ENCODE measurements around the gene PRKAG2. TPM values are rescaled to one million over a fixed set of nuclear protein-coding genes. Genes with fewer than 3 reads are reported as not detected.

Gene PRKAG2
- polyA plus RNA-seq, 1 of the 3 experiments (the other 2 are of a cell fraction), result 51.6 TPM

GRCh38 chr7:151542606-151543130, 334.2 kb downstream of the PRKAG2 start:
- 88% methylated on average over 6 of the region's 6 CpGs for WGBS (ENCODE audit: low lambda C conversion rate)
- no peaks in the 10 kb centered on the region for H3K9me3 ChIP-seq
- no peaks in the 10 kb centered on the region for H3K9me2 ChIP-seq
- no peak overlapping the region for H3K4me2 ChIP-seq
- H2AFZ ChIP-seq (ENCODE audit: low read depth), result no peak overlapping the region
- DNase-seq, result no peak
- no peak overlapping the region for H3K9ac ChIP-seq
- peaks cover 0 to 10% of the 10 kb centered on the region in 2 experiments; a peak in 2 of 4 replicates for H3K4me1 ChIP-seq (ENCODE audit: control insufficient read depth in 1 of 2, insufficient read depth in 2 of 2, low read depth in 1 of 2, low read length in 1 of 2)
- CTCF ChIA-PET, result interaction anchor here (1.3 to 1.7 kb wide), 2 partner anchors 10 to 217 kb away, joined by 3 to 4 read pairs; no protein-coding TSS in a partner anchor
- no peaks in the 10 kb centered on the region for H3F3A ChIP-seq (replicated peaks; ENCODE audit: insufficient read depth)
- H3K4me3 ChIP-seq (ENCODE audit: low read depth in 2 of 2, low read length in 1 of 2), result no peak overlapping the region
- no peaks in the 10 kb centered on the region for H3K36me3 ChIP-seq (replicated peaks in 1 of 2; ENCODE audit: control insufficient read depth in 1 of 2, insufficient read depth in 2 of 2, low read length in 1 of 2)
- H3K27me3 ChIP-seq (ENCODE audit: insufficient read depth), result peaks cover 14% of the 10 kb centered on the region; the same call in 1 of the 2 replicates
- POLR2A ChIA-PET, result no interaction called here
- no peak overlapping the region for H3K27ac ChIP-seq (ENCODE audit: low read depth in 2 of 2, low read length in 1 of 2)
- no peaks in the 10 kb centered on the region for H3K79me2 ChIP-seq (ENCODE audit: insufficient read depth)
- no peaks in the 10 kb centered on the region for H4K20me1 ChIP-seq (ENCODE audit: insufficient read depth)
- TF ChIP-seq SMC3 (IDR thresholded peaks at IDR 0.05; ENCODE audit: low read depth, low read length) (no peak), NFIC (IDR thresholded peaks at IDR 0.05; ENCODE audit: borderline replicate concordance) (no peak), TEAD4 (IDR thresholded peaks at IDR 0.05; ENCODE audit: borderline replicate concordance, insufficient read depth) (no peak), RXRA (IDR thresholded peaks at IDR 0.05; ENCODE audit: borderline replicate concordance, low read depth) (no peak), MEF2A (IDR thresholded peaks at IDR 0.05; ENCODE audit: borderline replicate concordance, low read depth) (no peak), FOXM1 (IDR thresholded peaks at IDR 0.05; ENCODE audit: low read depth) (no peak), RCOR1 (IDR thresholded peaks at IDR 0.05; ENCODE audit: low read length) (no peak), JUND (IDR thresholded peaks at IDR 0.05) (no peak), YY1 (IDR thresholded peaks at IDR 0.05; ENCODE audit: low read depth) (no peak), RFX5 (IDR thresholded peaks at IDR 0.05; ENCODE audit: low read length) (no peak), MXI1 (IDR thresholded peaks at IDR 0.05; ENCODE audit: low read depth, low read length) (no peak), GABPA (IDR thresholded peaks at IDR 0.05; ENCODE audit: low read depth) (no peak), FOXJ3 (CRISPR knock-in tag; IDR thresholded peaks at IDR 0.05) (no peak)
- TF ChIP-seq, protein P1, sequence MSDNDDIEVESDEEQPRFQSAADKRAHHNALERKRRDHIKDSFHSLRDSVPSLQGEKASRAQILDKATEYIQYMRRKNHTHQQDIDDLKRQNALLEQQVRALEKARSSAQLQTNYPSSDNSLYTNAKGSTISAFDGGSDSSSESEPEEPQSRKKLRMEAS (IDR thresholded peaks at IDR 0.05; ENCODE audit: low read depth), result no peak
- TF ChIP-seq, protein P2, sequence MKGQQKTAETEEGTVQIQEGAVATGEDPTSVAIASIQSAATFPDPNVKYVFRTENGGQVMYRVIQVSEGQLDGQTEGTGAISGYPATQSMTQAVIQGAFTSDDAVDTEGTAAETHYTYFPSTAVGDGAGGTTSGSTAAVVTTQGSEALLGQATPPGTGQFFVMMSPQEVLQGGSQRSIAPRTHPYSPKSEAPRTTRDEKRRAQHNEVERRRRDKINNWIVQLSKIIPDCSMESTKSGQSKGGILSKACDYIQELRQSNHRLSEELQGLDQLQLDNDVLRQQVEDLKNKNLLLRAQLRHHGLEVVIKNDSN (IDR thresholded peaks at IDR 0.05; ENCODE audit: borderline replicate concordance, low read depth), result no peak
- TF ChIP-seq, protein P3, sequence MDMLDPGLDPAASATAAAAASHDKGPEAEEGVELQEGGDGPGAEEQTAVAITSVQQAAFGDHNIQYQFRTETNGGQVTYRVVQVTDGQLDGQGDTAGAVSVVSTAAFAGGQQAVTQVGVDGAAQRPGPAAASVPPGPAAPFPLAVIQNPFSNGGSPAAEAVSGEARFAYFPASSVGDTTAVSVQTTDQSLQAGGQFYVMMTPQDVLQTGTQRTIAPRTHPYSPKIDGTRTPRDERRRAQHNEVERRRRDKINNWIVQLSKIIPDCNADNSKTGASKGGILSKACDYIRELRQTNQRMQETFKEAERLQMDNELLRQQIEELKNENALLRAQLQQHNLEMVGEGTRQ (IDR thresholded peaks at IDR 0.05; ENCODE audit: borderline replicate concordance, low read depth, low read length), result no peak
- TF ChIP-seq, protein P4, sequence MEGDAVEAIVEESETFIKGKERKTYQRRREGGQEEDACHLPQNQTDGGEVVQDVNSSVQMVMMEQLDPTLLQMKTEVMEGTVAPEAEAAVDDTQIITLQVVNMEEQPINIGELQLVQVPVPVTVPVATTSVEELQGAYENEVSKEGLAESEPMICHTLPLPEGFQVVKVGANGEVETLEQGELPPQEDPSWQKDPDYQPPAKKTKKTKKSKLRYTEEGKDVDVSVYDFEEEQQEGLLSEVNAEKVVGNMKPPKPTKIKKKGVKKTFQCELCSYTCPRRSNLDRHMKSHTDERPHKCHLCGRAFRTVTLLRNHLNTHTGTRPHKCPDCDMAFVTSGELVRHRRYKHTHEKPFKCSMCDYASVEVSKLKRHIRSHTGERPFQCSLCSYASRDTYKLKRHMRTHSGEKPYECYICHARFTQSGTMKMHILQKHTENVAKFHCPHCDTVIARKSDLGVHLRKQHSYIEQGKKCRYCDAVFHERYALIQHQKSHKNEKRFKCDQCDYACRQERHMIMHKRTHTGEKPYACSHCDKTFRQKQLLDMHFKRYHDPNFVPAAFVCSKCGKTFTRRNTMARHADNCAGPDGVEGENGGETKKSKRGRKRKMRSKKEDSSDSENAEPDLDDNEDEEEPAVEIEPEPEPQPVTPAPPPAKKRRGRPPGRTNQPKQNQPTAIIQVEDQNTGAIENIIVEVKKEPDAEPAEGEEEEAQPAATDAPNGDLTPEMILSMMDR (IDR thresholded peaks at IDR 0.05), result no peak
